SK-N-SH treated with all-trans-retinoic acid at 6 μM for 48 hours (cell line): ENCODE measurements around the gene RFC5.

Experiments used
- GLIS3 ChIP-seq: fragments of 250-450 bp; sonication (Bioruptor Pico); IDR thresholded peaks from 2 replicates; pipeline ENCODE4 v1.5.0; 2020; ENCODE audit warnings: mild to moderate bottlenecking, moderate library complexity
- OSR1 ChIP-seq: fragments of 250-450 bp; sonication (Bioruptor Pico); IDR thresholded peaks from 2 replicates; pipeline ENCODE4 v1.8.0; 2022; ENCODE audit warnings: moderate library complexity, mild to moderate bottlenecking, inconsistent platforms
- RARB ChIP-seq: fragments of 250-450 bp; sonication (Bioruptor Pico); IDR thresholded peaks from 2 replicates; pipeline ENCODE4 v1.8.0; 2021; ENCODE audit warnings: mild to moderate bottlenecking, moderate library complexity
- ZC3H10 ChIP-seq: fragments of 250-450 bp; sonication (Bioruptor Pico); IDR thresholded peaks from 2 replicates; pipeline ENCODE4 v1.5.1; 2021; ENCODE audit warnings: mild to moderate bottlenecking, moderate library complexity
- ZFP3 ChIP-seq: fragments of 250-450 bp; sonication (Bioruptor Pico); IDR thresholded peaks from 2 replicates; pipeline ENCODE4 v1.5.0; 2020; ENCODE audit warnings: mild to moderate bottlenecking, moderate library complexity
- ZFP30 ChIP-seq: fragments of 450-650 bp; formaldehyde crosslinking; IDR thresholded peaks from 2 replicates; pipeline ENCODE4 v1.5.0; 2022; ENCODE audit warnings: mild to moderate bottlenecking, moderate library complexity
- TF ChIP-seq, protein P1 (sequence below): fragments of 250-450 bp; sonication (Bioruptor Pico); IDR thresholded peaks from 2 replicates; pipeline ENCODE4 v1.5.1; 2020; ENCODE audit warnings: low read depth, mild to moderate bottlenecking, moderate library complexity
- TF ChIP-seq, protein P2 (sequence below): fragments of 250-450 bp; sonication (Bioruptor Pico); IDR thresholded peaks from 2 replicates; pipeline ENCODE4 v1.8.0; 2021; ENCODE audit warnings: low read depth, mild to moderate bottlenecking, moderate library complexity, borderline replicate concordance
- TF ChIP-seq, protein P3 (sequence below): fragments of 250-450 bp; sonication (Bioruptor Pico); IDR thresholded peaks from 2 replicates; pipeline ENCODE4 v1.8.0; 2020; ENCODE audit warnings: mild to moderate bottlenecking, moderate library complexity, borderline replicate concordance
- TF ChIP-seq, protein P4 (sequence below): fragments of 250-450 bp; sonication (Bioruptor Pico); IDR thresholded peaks from 2 replicates; pipeline ENCODE4 v1.5.0; 2020; ENCODE audit warnings: mild to moderate bottlenecking, moderate library complexity

DNA sequence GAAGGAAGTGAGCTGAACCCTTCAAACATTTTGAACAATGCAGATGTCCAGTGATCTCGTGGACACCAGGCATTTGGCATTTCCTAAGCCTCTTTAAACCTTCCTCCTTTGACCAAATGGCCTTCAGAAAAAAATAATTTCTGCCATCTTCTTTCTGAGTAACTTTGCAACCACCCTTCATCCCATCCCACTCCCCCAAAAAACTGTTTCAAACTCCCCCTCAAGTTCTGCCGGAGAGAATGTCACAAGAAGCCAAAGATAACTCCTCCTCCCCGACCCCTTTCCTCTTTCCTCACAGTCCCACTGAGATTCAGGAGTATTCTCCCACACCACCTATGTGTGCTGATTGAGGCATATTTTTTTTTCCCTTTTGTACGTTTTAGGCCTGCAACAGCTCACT is 49.5 kb upstream of the RFC5 start:
- TF ChIP-seq, protein P1, sequence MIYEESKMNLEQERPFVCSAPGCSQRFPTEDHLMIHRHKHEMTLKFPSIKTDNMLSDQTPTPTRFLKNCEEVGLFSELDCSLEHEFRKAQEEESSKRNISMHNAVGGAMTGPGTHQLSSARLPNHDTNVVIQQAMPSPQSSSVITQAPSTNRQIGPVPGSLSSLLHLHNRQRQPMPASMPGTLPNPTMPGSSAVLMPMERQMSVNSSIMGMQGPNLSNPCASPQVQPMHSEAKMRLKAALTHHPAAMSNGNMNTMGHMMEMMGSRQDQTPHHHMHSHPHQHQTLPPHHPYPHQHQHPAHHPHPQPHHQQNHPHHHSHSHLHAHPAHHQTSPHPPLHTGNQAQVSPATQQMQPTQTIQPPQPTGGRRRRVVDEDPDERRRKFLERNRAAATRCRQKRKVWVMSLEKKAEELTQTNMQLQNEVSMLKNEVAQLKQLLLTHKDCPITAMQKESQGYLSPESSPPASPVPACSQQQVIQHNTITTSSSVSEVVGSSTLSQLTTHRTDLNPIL (CRISPR knock-in tag), result no peak
- TF ChIP-seq RARB (CRISPR knock-in tag) (no peak), ZFP3 (CRISPR knock-in tag) (no peak), OSR1 (no peak), ZC3H10 (CRISPR knock-in tag) (no peak), ZFP30 (no peak), GLIS3 (no peak)
- TF ChIP-seq, protein P2, sequence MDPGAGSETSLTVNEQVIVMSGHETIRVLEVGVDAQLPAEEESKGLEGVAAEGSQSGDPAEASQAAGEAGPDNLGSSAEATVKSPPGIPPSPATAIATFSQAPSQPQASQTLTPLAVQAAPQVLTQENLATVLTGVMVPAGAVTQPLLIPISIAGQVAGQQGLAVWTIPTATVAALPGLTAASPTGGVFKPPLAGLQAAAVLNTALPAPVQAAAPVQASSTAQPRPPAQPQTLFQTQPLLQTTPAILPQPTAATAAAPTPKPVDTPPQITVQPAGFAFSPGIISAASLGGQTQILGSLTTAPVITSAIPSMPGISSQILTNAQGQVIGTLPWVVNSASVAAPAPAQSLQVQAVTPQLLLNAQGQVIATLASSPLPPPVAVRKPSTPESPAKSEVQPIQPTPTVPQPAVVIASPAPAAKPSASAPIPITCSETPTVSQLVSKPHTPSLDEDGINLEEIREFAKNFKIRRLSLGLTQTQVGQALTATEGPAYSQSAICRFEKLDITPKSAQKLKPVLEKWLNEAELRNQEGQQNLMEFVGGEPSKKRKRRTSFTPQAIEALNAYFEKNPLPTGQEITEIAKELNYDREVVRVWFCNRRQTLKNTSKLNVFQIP, result no peak
- TF ChIP-seq, protein P3, sequence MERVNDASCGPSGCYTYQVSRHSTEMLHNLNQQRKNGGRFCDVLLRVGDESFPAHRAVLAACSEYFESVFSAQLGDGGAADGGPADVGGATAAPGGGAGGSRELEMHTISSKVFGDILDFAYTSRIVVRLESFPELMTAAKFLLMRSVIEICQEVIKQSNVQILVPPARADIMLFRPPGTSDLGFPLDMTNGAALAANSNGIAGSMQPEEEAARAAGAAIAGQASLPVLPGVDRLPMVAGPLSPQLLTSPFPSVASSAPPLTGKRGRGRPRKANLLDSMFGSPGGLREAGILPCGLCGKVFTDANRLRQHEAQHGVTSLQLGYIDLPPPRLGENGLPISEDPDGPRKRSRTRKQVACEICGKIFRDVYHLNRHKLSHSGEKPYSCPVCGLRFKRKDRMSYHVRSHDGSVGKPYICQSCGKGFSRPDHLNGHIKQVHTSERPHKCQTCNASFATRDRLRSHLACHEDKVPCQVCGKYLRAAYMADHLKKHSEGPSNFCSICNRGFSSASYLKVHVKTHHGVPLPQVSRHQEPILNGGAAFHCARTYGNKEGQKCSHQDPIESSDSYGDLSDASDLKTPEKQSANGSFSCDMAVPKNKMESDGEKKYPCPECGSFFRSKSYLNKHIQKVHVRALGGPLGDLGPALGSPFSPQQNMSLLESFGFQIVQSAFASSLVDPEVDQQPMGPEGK (CRISPR knock-in tag), result no peak
- TF ChIP-seq, protein P4, sequence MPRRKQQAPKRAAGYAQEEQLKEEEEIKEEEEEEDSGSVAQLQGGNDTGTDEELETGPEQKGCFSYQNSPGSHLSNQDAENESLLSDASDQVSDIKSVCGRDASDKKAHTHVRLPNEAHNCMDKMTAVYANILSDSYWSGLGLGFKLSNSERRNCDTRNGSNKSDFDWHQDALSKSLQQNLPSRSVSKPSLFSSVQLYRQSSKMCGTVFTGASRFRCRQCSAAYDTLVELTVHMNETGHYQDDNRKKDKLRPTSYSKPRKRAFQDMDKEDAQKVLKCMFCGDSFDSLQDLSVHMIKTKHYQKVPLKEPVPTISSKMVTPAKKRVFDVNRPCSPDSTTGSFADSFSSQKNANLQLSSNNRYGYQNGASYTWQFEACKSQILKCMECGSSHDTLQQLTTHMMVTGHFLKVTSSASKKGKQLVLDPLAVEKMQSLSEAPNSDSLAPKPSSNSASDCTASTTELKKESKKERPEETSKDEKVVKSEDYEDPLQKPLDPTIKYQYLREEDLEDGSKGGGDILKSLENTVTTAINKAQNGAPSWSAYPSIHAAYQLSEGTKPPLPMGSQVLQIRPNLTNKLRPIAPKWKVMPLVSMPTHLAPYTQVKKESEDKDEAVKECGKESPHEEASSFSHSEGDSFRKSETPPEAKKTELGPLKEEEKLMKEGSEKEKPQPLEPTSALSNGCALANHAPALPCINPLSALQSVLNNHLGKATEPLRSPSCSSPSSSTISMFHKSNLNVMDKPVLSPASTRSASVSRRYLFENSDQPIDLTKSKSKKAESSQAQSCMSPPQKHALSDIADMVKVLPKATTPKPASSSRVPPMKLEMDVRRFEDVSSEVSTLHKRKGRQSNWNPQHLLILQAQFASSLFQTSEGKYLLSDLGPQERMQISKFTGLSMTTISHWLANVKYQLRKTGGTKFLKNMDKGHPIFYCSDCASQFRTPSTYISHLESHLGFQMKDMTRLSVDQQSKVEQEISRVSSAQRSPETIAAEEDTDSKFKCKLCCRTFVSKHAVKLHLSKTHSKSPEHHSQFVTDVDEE (CRISPR knock-in tag), result no peak
